ENCODE data around the gene SETBP1.

The SETBP1 gene

DNA sequence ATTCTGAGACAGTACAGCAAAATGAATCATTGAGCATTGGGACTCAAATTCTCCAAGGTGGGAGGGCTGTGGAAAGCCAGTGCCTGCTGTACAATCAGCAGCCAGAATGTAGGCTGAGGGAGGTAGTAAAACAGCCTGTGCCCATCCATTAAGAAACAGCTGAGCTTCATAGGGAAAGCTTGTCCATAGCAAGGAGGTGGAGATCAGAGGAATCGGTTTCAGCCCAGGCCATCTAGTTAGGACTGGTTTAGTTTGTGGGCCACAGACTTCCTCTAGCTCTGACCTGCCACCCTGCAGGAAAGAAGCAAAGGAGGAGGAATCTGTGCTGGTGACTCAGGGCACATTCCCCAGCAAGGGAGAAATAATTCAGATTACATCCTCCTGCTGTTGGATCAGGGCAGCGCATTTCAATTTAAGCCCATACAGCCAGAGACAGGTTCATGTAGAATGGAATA lies 333.4 kb downstream of the SETBP1 start:
- Histone ChIP-seq H3K27me3 (replicated peaks; ENCODE audit: control insufficient read depth, insufficient read depth, low read length) (no peaks in the 10 kb centered on the region), H3K36me3 (ENCODE audit: control insufficient read depth, insufficient read depth, low read length) (no peaks in the 10 kb centered on the region), H3K4me3 (replicated peaks; ENCODE audit: low read depth, low read length) (no peak overlapping the region)
- TF ChIP-seq, protein P1, sequence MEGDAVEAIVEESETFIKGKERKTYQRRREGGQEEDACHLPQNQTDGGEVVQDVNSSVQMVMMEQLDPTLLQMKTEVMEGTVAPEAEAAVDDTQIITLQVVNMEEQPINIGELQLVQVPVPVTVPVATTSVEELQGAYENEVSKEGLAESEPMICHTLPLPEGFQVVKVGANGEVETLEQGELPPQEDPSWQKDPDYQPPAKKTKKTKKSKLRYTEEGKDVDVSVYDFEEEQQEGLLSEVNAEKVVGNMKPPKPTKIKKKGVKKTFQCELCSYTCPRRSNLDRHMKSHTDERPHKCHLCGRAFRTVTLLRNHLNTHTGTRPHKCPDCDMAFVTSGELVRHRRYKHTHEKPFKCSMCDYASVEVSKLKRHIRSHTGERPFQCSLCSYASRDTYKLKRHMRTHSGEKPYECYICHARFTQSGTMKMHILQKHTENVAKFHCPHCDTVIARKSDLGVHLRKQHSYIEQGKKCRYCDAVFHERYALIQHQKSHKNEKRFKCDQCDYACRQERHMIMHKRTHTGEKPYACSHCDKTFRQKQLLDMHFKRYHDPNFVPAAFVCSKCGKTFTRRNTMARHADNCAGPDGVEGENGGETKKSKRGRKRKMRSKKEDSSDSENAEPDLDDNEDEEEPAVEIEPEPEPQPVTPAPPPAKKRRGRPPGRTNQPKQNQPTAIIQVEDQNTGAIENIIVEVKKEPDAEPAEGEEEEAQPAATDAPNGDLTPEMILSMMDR (IDR thresholded peaks at IDR 0.05; ENCODE audit: insufficient read depth, low read length, poor library complexity, severe bottlenecking), result no peak
- no peak for DNase-seq (ENCODE audit: extremely low read depth, insufficient read length)

DNA sequence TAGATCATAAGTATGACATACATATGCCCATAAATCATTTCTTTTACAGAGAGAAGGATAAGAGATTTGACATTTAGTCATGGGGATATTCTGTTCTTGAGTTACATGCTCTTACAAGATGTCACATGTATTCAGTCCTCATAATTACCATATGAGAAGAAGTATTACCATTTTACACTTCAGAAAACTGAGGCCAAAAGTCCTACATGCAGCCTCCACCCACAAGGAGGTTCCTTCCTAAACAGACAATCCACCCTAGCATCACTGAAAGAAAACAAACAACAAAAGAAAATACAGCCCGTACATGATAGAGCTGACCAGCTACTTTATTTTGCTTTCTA lies 335.1 kb downstream of the SETBP1 start:
- H3K36me3 ChIP-seq (ENCODE audit: control insufficient read depth, insufficient read depth, low read length), result no peaks in the 10 kb centered on the region
- no peak for DNase-seq (ENCODE audit: extremely low read depth, insufficient read length)
- H3K27me3 ChIP-seq (replicated peaks; ENCODE audit: control insufficient read depth, insufficient read depth, low read length), result no peaks in the 10 kb centered on the region
- no peak overlapping the region for H3K4me3 ChIP-seq (replicated peaks; ENCODE audit: low read depth, low read length)
- TF ChIP-seq, protein P1 (IDR thresholded peaks at IDR 0.05; ENCODE audit: insufficient read depth, low read length, poor library complexity, severe bottlenecking), result no peak

DNA sequence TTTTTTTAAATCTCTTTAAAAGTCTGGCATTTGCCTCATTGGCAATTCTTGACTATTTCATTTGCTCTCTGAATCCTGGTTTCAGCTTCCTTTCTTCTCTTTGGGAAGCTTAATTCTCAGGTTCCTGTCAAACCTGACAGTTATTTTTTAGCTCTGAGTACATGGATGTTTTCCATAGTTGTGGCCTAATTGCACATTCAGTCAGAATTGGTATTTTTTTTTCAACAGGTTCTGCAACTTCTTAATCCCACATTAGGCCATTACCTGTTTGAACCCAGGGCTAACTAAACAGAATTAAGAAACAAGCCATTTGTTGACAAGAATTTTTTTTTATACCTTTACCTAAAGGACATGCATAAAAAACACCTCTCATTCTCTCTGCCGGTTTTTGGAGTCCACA lies 338.8 kb downstream of the SETBP1 start:
- H3K36me3 ChIP-seq (ENCODE audit: control insufficient read depth, insufficient read depth, low read length), result no peaks in the 10 kb centered on the region
- no peak overlapping the region for H3K4me3 ChIP-seq (replicated peaks; ENCODE audit: low read depth, low read length)
- no peak for DNase-seq (ENCODE audit: extremely low read depth, insufficient read length)
- H3K27me3 ChIP-seq (replicated peaks; ENCODE audit: control insufficient read depth, insufficient read depth, low read length), result no peaks in the 10 kb centered on the region
- TF ChIP-seq, protein P1 (IDR thresholded peaks at IDR 0.05; ENCODE audit: insufficient read depth, low read length, poor library complexity, severe bottlenecking), result no peak

DNA sequence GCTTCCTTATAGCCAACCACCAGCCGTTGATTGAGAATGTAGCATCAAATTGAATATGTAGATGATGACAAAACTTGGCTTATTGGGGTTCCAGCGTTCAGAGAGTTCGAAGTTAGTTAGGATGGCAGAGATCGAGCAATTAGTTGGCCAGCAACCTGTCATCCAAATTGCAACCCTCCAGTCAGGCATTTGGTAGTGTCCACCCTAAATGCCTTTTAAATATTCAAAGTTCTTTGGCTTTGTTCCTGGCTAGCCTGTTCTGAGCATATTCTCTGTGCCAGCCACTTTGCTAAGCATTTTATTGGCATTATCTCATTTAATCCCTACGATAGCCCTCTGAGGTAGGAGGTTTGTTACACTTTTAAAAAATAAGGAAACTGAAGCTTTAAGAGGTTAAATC lies 342.8 kb downstream of the SETBP1 start:
- TF ChIP-seq, protein P1 (IDR thresholded peaks at IDR 0.05; ENCODE audit: insufficient read depth, low read length, poor library complexity, severe bottlenecking), result no peak
- H3K27me3 ChIP-seq (replicated peaks; ENCODE audit: control insufficient read depth, insufficient read depth, low read length), result no peaks in the 10 kb centered on the region
- no peak overlapping the region for H3K4me3 ChIP-seq (replicated peaks; ENCODE audit: low read depth, low read length)
- DNase-seq (ENCODE audit: extremely low read depth, insufficient read length), result no peak
- H3K36me3 ChIP-seq (ENCODE audit: control insufficient read depth, insufficient read depth, low read length), result no peaks in the 10 kb centered on the region

DNA sequence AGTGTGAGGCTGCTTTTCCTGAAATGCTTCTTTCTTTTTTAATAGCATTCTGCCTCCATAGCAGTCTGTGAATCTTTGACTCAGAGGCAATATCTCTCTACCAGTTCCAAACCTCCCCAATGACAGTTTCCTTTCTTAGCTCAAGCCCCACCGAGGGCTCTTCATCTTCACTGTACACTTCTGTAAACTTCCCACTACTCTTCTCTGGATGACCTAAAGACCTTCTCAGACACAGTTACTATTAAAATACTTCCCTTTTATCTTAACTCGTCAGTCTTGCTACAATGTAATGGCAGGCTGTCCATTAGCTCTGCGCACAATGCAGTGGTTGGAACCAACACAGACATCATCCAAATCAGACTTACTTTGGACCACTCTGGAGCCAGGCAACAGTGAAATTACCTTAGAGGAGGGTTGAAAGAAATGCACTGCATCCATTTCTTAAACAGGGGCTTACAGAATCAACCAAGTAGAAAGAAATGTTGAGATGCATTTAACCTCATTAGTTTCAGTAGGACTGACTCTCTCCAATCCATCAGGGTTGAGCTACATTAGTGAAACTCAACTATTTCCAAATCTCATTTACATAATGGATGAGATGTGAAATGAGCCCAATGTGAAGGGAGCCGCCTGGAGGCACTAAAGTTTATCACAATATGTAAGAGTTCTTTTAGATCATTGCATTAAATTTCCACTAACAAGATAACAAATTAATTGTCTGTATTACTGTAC lies 343.8 kb downstream of the SETBP1 start:
- Histone ChIP-seq H3K36me3 (ENCODE audit: control insufficient read depth, insufficient read depth, low read length) (no peaks in the 10 kb centered on the region), H3K4me3 (replicated peaks; ENCODE audit: low read depth, low read length) (no peak overlapping the region), H3K27me3 (replicated peaks; ENCODE audit: control insufficient read depth, insufficient read depth, low read length) (no peaks in the 10 kb centered on the region)
- TF ChIP-seq, protein P1 (IDR thresholded peaks at IDR 0.05; ENCODE audit: insufficient read depth, low read length, poor library complexity, severe bottlenecking), result peak; percentile 15
- no peak for DNase-seq (ENCODE audit: extremely low read depth, insufficient read length)

DNA sequence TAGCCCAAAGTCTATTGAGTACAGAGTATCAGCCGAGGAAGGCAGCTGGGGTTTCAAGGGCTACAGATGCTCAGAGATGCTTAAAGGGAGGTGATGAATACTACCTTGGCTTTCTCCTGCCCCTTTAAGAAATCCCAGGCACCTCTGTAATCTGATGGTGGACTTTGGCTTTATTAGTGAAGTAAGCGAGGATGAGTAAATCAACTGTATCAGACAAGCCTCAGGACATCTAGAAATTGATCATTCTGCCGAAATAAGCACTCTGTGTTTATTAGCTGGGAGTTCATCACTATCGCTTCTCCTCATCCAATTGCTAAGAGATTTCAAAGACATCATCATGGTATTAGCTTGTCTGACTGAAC lies 344.4 kb downstream of the SETBP1 start:
- TF ChIP-seq, protein P1 (IDR thresholded peaks at IDR 0.05; ENCODE audit: insufficient read depth, low read length, poor library complexity, severe bottlenecking), result no peak
- no peak for DNase-seq (ENCODE audit: extremely low read depth, insufficient read length)
- H3K27me3 ChIP-seq (replicated peaks; ENCODE audit: control insufficient read depth, insufficient read depth, low read length), result no peaks in the 10 kb centered on the region

More for the DNA sequence above, 344.4 kb downstream of the SETBP1 start:
- H3K36me3 ChIP-seq (ENCODE audit: control insufficient read depth, insufficient read depth, low read length), result no peaks in the 10 kb centered on the region
- H3K4me3 ChIP-seq (replicated peaks; ENCODE audit: low read depth, low read length), result no peak overlapping the region
